T-helper 1 cell (primary cell): ENCODE data around the gene POLE.
"Not testable (repeated sequence)": the region's sequence is repeated elsewhere in the genome, so short reads cannot be mapped to it uniquely, and the experiment has no call there.

Experiments
- DNase-seq, 5 donors: peaks; one replicate each; pipeline ENCODE4 v3.0.0-alpha.2; 2012 to 2020

The POLE gene

GRCh38 chr12:132717011-132717410 lies 29.9 kb upstream of the POLE start:
- DNase-seq = no peak

GRCh38 chr12:132716356-132716755 lies 29.2 kb upstream of the POLE start:
- no peak for DNase-seq

GRCh38 chr12:132715874-132716273 lies 28.7 kb upstream of the POLE start:
- DNase-seq = no peak

GRCh38 chr12:132713123-132713522 lies 26.0 kb upstream of the POLE start:
- no peak for DNase-seq

GRCh38 chr12:132711080-132711843 lies 24.1 kb upstream of the POLE start:
- peak in 2 of 5 donors; percentile 14 to 17 for DNase-seq

GRCh38 chr12:132710405-132711079 lies 23.4 kb upstream of the POLE start, which contains the start of gene PGAM5:
PGAM5 (plus strand) TSS chr12:132710842; CDS start chr12:132710877, 35 bp downstream.
- DNase-seq = peak; percentile 89 to 97 (median 92)

GRCh38 chr12:132710043-132710404 lies 22.9 kb upstream of the POLE start:
- DNase-seq = no peak

- DNase-seq = no peak
Measured at GRCh38 chr12:132708150-132708549, 21.0 kb upstream of the POLE start.

- no peak for DNase-seq
Measured at GRCh38 chr12:132707241-132707640, 20.1 kb upstream of the POLE start.

GRCh38 chr12:132703641-132704040 lies 16.5 kb upstream of the POLE start:
- DNase-seq = no peak

GRCh38 chr12:132702640-132703039 lies 15.5 kb upstream of the POLE start:
- DNase-seq = no peak

- DNase-seq = no peak
Measured at GRCh38 chr12:132700212-132700822, 13.2 kb upstream of the POLE start.

GRCh38 chr12:132698341-132698740 lies 11.2 kb upstream of the POLE start:
- no peak for DNase-seq

GRCh38 chr12:132695431-132695830 lies 8.3 kb upstream of the POLE start:
- DNase-seq = no peak

GRCh38 chr12:132694888-132695287 lies 7.7 kb upstream of the POLE start:
- DNase-seq = not testable (repeated sequence)

GRCh38 chr12:132692030-132692429 lies 4.9 kb upstream of the POLE start:
- DNase-seq = not testable (repeated sequence)

- no peak for DNase-seq
Measured at GRCh38 chr12:132690112-132690511, 3.0 kb upstream of the POLE start.

- no peak for DNase-seq
Measured at GRCh38 chr12:132689227-132689626, 2.1 kb upstream of the POLE start.

- DNase-seq = peak in 2 of 5 donors; percentile 20 to 23
Measured at GRCh38 chr12:132686825-132687210, 324 bp downstream of the POLE start.

- no peak for DNase-seq
Measured at GRCh38 chr12:132685400-132685799, 1.7 kb downstream of the POLE start.

- DNase-seq = no peak
Measured at GRCh38 chr12:132677492-132677891, 9.7 kb downstream of the POLE start.

- no peak for DNase-seq
Measured at GRCh38 chr12:132675757-132676432, 11.2 kb downstream of the POLE start.

- no peak for DNase-seq
Measured at GRCh38 chr12:132674561-132674960, 12.6 kb downstream of the POLE start.
